HEK293 (cell line): ENCODE measurements around the gene S100A4.

Source experiments
- CTCF ChIP-seq: fragments of 450-650 bp; formaldehyde crosslinking; IDR thresholded peaks from 2 replicates; pipeline ENCODE4 v1.5.1; 2016; ENCODE audit warnings: missing biosample characterization, missing genetic modification characterization
- PBX3 ChIP-seq: sonication (generic); formaldehyde crosslinking; IDR thresholded peaks from 2 replicates; pipeline ENCODE4 v1.8.1; 2022; ENCODE audit warnings: mild to moderate bottlenecking, moderate library complexity, missing genetic modification reagents
- PRDM1 ChIP-seq: fragments of 450-650 bp; formaldehyde crosslinking; IDR thresholded peaks from 2 replicates; pipeline ENCODE4; 2016; ENCODE audit warnings: missing biosample characterization, missing genetic modification characterization
- ZBTB1 ChIP-seq: fragments of 450-650 bp; formaldehyde crosslinking; IDR thresholded peaks from 2 replicates; pipeline ENCODE4 v1.5.1; 2016; ENCODE audit warnings: missing biosample characterization, missing genetic modification characterization
- ZBTB20 ChIP-seq: fragments of 450-650 bp; formaldehyde crosslinking; IDR thresholded peaks from 2 replicates; pipeline ENCODE4 v1.5.1; 2016; ENCODE audit warnings: missing biosample characterization, missing genetic modification characterization
- ZNF248 ChIP-seq: fragments of 450-650 bp; formaldehyde crosslinking; IDR thresholded peaks from 2 replicates; pipeline ENCODE4 v1.5.1; 2017; ENCODE audit warnings: missing biosample characterization, missing genetic modification characterization
- ZNF639 ChIP-seq: fragments of 450-650 bp; formaldehyde crosslinking; IDR thresholded peaks from 2 replicates; pipeline ENCODE4 v1.5.1; 2016; ENCODE audit warnings: missing biosample characterization, missing genetic modification characterization

- TF ChIP-seq ZBTB20 (tag by site-specific recombination) = no peak
- no peak for TF ChIP-seq CTCF
- TF ChIP-seq ZNF639 (tag by site-specific recombination) = no peak
- no peak for TF ChIP-seq ZNF248 (tag by site-specific recombination)
- no peak for TF ChIP-seq PBX3 (CRISPR knock-in tag)
- no peak for TF ChIP-seq PRDM1 (tag by site-specific recombination)
- TF ChIP-seq ZBTB1 = no peak
Observed at GRCh38 chr1:153505576-153505975, 40.0 kb downstream of the S100A4 start.
